Transverse colon (tissue), 3 donors: ENCODE data around the gene ZNF322.

Experiments used
- CTCF ChIP-seq, 5 experiments: fragments of 200-600 bp in 3 of 5; fragments of 450-650 bp in 2 of 5; sonication (generic) in 3 of 5; IDR thresholded peaks; 1 replicate in 2 of 5; 2 replicates in 3 of 5; pipeline ENCODE4 v1.5.1; 2016 to 2017; ENCODE audit warnings: antibody characterized with exemption in 5 of 5, inconsistent platforms in 3 of 5, mild to moderate bottlenecking in 2 of 5, moderate library complexity in 1 of 5
- EP300 ChIP-seq: sonication (generic); formaldehyde crosslinking; IDR thresholded peaks from one replicate; pipeline ENCODE4 v1.6.1; 2017; ENCODE audit warnings: antibody characterized with exemption, low read depth

- no peak for TF ChIP-seq CTCF (IDR thresholded peaks at IDR 0.05)
- no peak for TF ChIP-seq EP300
These were observed 66.0 kb downstream of the ZNF322 start for GRCh38 chr6:26593278-26594130.
